Measurements from ENCODE around the gene ARHGAP15. TPM values are rescaled to one million over a fixed set of nuclear protein-coding genes. Genes with fewer than 3 reads are reported as not detected.
"Not testable (repeated sequence)": the region's sequence is repeated elsewhere in the genome, so short reads cannot be mapped to it uniquely, and the experiment has no call there.

ARHGAP15 gene
- 0.17 TPM in 1 of 2 replicates, not detected in the other for total RNA-seq (2014; rRNA removed; shearing (Covaris generic))
- not detected in 2 replicates for polyA plus RNA-seq (2014; cell fraction: nucleus; rRNA removed)

GRCh38 chr2:143128681-143129580, at the start of gene ARHGAP15:
ARHGAP15 (plus strand) TSS chr2:143129419.
- no peak for DNase-seq (ENCODE audit: extremely low read depth, low read depth)

DNA sequence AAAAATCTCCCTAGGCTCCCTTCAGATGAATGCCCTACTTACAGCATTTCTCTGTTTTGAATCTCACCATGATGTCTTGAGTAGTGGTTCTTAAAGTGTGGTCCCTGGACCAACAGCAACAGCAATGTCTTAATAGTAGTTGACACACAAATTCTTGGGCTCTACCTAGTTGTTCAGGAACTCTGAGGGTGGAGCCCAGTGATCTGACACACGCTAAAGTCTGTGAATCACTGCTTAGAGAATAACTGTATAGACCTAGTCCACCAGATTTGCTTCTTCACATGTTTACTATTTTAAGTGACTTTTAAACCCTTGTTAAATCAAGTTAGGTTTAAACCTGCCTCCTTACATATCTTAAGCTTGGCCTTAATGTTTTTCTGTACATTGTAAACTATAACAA, 47.6 kb upstream of the ARHGAP15 start:
- no peak for DNase-seq (ENCODE audit: extremely low read depth, low read depth)

GRCh38 chr2:143083636-143084035, 45.6 kb upstream of the ARHGAP15 start:
- DNase-seq (ENCODE audit: extremely low read depth, low read depth): no peak

GRCh38 chr2:143084462-143084861, 44.8 kb upstream of the ARHGAP15 start:
- DNase-seq (ENCODE audit: extremely low read depth, low read depth): no peak

- no peak for DNase-seq (ENCODE audit: extremely low read depth, low read depth)
Observed at GRCh38 chr2:143085125-143085784, 44.0 kb upstream of the ARHGAP15 start.

DNA sequence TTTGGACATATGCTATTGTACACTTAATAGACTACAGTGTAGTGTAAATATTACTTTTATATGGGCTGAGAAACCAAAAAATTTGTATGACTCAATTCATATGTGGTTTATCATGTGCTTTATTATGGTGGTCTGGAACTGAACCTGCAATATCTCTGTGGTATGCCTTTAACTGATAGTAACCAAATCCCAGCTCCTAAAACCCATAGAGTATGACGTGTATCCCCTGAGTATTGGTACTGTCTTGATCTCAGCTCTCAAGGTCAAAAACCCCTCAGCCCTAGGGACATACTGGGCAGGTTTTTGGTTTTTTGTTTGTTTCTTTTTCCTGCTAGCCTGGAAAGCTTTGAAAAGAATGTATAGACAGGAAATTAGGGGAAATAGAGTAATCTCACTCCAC, 42.2 kb upstream of the ARHGAP15 start:
- no peak for DNase-seq (ENCODE audit: extremely low read depth, low read depth)

- DNase-seq (ENCODE audit: extremely low read depth, low read depth): no peak
Observed at GRCh38 chr2:143088388-143088787, 40.8 kb upstream of the ARHGAP15 start.

DNA sequence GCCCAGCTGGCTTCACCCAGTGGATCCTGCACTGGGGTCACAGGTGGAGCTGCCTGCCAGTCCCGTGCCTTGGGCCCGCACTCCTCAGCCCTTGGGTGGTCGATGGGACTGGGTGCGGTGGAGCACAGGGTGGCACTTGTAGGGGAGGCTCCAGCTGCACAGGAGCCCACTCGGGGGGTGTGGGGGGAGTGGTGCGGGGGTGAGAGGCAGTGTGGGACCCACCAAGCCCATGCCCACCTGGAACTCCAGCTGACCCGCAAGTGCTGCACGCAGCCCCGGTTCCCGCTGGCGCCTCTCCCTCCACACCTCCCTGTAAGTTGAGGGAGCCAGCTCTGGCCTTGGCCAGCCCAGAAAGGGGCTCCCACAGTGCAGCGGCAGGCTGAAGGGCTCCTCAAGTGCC, 39.7 kb upstream of the ARHGAP15 start:
- DNase-seq (ENCODE audit: extremely low read depth, low read depth): not testable (repeated sequence)

- peak; percentile 71 for DNase-seq (ENCODE audit: extremely low read depth, low read depth)
Observed at GRCh38 chr2:143110758-143111428, 18.3 kb upstream of the ARHGAP15 start.

DNA sequence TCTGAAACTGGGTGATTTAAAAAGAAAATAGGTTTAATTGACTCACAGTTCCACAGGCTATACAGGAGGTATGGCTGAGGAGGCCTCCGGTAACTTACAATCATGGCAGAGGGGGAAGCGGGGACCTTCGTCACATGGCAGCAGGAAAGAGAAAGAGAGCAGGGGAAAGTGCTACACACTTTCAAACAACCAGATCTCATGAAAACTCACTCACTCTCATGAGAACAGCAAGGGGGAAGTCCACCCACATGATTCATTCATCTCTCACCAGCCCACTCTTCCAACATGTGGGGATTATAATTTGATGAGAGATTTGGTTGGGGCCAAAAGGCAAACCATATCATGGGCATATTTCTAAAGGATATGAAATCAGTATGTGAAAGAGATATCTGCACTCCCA, 12.0 kb upstream of the ARHGAP15 start:
- DNase-seq (ENCODE audit: extremely low read depth, low read depth): no peak

DNA sequence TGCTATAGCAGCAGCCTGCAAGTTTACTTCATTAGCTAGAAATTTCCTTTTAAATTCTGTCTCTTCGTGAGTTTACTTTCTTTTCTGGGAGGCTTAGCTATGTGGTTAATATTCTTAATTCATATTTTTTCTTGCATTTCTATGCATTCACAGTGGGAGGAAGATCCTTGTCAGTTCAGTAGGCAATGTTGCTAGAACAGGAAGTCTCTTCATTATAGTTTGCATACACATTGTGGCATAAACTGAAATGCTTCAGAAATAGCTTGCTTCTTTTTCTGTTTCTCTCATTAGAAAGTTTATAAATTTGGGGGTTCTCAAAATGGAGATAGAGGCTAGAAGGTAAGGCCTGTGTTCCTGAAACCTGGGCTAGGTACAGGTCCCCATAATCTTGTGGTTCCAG, 8.1 kb upstream of the ARHGAP15 start:
- no peak for DNase-seq (ENCODE audit: extremely low read depth, low read depth)

DNA sequence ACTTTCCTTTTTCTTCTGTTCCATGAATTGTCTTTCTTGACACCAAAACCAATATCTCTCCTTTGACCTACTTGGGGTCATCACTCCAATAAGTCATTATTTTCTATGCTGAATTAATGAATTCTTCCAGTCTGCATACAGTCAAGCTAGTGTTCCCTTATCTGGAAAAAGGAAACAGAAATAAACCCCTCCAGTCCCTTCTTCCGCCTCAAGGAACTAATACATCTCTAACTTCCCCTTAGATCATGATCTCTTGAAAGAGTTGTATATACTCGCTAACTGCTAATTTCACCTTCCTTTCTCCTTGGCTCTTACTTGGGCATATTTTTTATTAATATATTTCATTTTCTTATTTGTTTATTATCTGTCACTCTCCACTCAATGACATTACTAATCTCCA, 7.3 kb upstream of the ARHGAP15 start:
- no peak for DNase-seq (ENCODE audit: extremely low read depth, low read depth)

DNA sequence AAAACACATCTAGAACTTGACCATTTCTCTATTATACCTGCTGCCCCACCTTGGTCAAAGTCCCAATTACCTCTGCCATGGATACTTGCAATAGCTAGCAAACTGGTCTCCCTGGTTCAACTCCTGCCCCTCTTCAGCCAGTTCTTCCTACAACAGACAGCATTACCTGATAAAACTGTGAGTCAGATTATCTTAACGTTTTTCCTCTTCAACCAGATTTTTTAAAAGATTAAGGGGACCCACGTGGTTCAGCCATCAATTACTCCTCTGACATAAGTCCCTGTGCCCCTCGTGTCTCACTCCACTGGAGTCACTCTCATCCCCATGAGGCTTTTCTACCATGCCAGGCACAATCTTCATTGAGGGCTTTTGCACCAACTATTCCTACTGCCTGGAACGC, 5.3 kb upstream of the ARHGAP15 start:
- no peak for DNase-seq (ENCODE audit: extremely low read depth, low read depth)

GRCh38 chr2:143124445-143124844, 4.8 kb upstream of the ARHGAP15 start:
- DNase-seq (ENCODE audit: extremely low read depth, low read depth): no peak

DNA sequence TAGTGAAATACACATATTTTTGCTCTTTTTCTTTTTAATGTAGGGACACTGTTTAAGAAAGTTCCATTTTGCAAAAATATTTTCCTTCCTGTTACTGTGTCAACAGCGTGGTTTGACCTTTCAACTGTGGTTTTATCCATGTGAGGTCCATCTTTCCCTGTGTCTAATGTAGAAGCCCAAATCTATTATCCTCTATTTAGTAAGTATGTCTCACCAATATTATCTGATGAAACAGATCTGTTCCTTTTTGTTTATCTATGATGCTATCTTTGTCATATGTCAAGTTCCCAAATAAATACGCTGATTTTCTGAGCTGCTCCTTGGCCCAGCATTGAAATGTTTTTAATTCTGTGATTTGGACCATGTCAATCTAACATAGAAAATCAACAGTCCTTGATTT, 3.5 kb upstream of the ARHGAP15 start:
- DNase-seq (ENCODE audit: extremely low read depth, low read depth): no peak

DNA sequence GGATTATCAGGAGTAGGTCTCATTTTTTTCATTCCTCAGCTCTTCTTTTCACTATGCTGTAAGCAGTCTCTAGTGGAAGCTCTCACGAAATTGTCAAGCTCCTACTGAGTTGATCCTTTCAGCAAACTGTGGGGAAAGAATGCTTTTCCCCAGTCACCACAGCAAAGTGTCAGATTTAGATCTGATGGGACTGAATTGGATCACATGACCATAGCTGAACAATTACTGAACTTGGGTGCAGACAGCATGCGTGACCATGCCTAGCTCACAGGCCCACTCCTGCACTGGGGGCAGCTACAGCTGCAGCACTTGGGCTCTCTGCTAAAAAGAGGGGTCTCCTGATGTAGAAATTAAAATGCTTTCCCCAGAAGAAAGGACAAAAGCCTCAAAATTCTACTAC, 3.1 kb downstream of the ARHGAP15 start:
- DNase-seq (ENCODE audit: extremely low read depth, low read depth): no peak

- DNase-seq (ENCODE audit: extremely low read depth, low read depth): no peak
Observed at GRCh38 chr2:143133783-143134182, 4.6 kb downstream of the ARHGAP15 start.

DNA sequence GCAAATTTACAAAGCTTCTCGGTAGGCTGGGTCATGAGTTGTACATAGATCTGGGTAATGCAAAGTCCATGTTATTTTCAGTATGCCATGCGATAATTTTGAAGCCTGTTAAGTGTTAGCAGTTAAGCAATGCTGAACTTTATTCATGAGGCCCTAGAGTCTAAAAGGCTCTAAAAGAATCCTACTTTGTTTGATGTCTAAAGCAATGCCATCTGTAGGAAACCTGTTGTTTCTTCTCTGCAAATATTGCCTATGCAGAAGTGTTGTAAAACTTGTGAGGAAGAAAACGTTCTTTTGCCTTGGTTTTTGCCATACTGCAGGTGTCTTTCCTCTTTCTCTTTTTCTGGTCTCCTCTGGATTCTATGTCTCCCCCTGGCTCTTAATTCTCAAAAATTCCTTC, 9.1 kb downstream of the ARHGAP15 start:
- no peak for DNase-seq (ENCODE audit: extremely low read depth, low read depth)

GRCh38 chr2:143139835-143140393, 10.7 kb downstream of the ARHGAP15 start:
- no peak for DNase-seq (ENCODE audit: extremely low read depth, low read depth)

- no peak for DNase-seq (ENCODE audit: extremely low read depth, low read depth)
Observed at GRCh38 chr2:143140864-143141661, 11.8 kb downstream of the ARHGAP15 start.
